ENCODE measurements around the gene RBBP9. TPM values are rescaled to one million over a fixed set of nuclear protein-coding genes. Genes with fewer than 3 reads are reported as not detected.

The RBBP9 gene
- total and polyA plus RNA-seq, 9 of the 15 experiments (the other 6 are each of a cell fraction or from before 2014, with no cell fraction given), result 0.94 to 4.4 (median 2.5) TPM

DNA sequence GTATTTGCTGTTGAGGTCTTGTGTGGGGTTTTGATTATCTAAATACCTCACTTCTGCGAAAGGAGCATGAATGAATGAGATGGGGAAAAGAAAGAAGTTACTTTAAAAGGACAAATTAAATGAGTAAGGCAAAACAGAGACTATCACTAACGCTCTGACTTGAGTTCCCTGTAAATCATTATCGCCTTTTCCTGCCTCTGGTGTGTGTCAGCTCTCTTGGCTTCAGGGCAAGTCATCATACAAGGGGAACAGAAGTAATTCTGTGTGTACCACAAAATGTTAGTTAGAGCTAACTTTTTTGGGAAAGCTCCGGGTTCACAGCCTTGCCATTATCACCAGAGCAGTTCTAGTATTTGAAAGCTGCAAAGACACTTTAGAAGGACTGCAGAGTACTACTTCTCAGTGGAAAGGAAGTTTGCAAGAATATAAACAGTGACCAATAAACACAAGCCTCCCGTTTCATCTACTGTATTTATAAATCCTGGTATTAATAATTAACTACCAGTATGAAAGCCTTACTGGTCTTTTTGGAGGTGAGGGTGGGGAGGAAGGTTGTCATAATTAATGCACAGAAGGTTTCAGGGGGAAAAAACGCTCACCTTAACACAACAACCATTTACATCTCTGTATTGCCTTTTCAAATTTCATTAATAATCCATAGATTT is 31.4 kb downstream of the RBBP9 start:
- Histone ChIP-seq H3K27me3 (ENCODE audit: control insufficient read depth in 2 of 2, insufficient read depth in 2 of 2, low read length in 2 of 2) (no peaks in the 10 kb centered on the region), H3K9me1 (ENCODE audit: control insufficient read depth, insufficient read depth, low read length) (no peaks in the 10 kb centered on the region), H3K9me3 (replicated peaks; ENCODE audit: control insufficient read depth, insufficient read depth, low read depth, low read length) (no peaks in the 10 kb centered on the region), H3K4me2 (ENCODE audit: insufficient read depth, low read length) (no peak overlapping the region), H3K27ac (ENCODE audit: extremely low read depth, low read depth, low read length) (no peak overlapping the region), H3K9ac (ENCODE audit: insufficient read depth in 1 of 2, low read depth in 2 of 2, low read length in 2 of 2) (no peak overlapping the region), H4K20me1 (replicated peaks; ENCODE audit: control insufficient read depth, insufficient read depth, low read length) (no peaks in the 10 kb centered on the region), H3K4me1 (replicated peaks in 1 of 2; ENCODE audit: control insufficient read depth in 2 of 2, insufficient read depth in 2 of 2, low read length in 2 of 2) (peaks cover 0 to 11% of the 10 kb centered on the region in 2 experiments; a peak in 1 of 5 replicates), H3K79me2 (ENCODE audit: control insufficient read depth, insufficient read depth, low read length) (peaks cover 22% of the 10 kb centered on the region), H2AFZ (ENCODE audit: low read depth, low read length) (0 out of 2 replicates have a peak overlapping the region, but pooled peaks have one; percentile 91), H3K36me3 (ENCODE audit: control insufficient read depth, insufficient read depth, low read length) (peaks cover 3% of the 10 kb centered on the region; the same call in 1 of the 3 replicates), H3K4me3 (no peak overlapping the region)
- CTCF ChIA-PET (ENCODE audit: low intra/inter-chr PET ratio), result no interaction called here
- POLR2A ChIA-PET, result no interaction called here
- intact Hi-C loops (cut with micrococcal nuclease) (no loop called here), in situ Hi-C loops (cut with MboI) (no loop called here)
- peak in 1 of 4 experiments; percentile 1 for DNase-seq (ENCODE audit: extremely low read depth in 1 of 4, low spot score in 3 of 4)
- BruUV-seq (replicated peaks), result no TSS peak
- WGBS (ENCODE audit: insufficient coverage, low coverage, missing lambda C conversion rate), result 4% methylated on average over 6 of the region's 6 CpGs
- ATAC-seq, result no peak
- no peak for FAIRE-seq
- TF ChIP-seq BRD9 (IDR thresholded peaks at IDR 0.05; ENCODE audit: low read depth, partially characterized antibody) (no peak), IFI16 (CRISPR knock-in tag; IDR thresholded peaks at IDR 0.05) (no peak), GATA2 (CRISPR knock-in tag; IDR thresholded peaks at IDR 0.05) (no peak)

DNA sequence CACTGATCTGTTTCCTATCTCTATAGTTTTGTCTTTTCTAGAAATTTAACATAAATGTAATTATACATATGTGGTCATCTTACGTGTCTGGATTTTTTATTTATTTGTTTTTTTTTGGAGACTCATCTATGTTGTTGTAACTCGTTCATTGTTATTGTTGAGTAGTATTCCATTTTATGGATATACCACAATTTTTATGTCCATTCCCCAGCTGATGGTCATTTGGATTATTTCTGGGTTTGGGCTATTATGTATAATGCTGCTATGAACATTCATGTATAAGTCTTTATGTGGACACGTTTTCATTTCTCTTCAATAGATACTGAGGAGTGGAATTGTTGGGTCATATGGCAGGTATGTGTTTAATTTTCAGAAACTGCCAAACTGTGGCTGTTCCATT is 40.4 kb downstream of the RBBP9 start:
- FAIRE-seq, result no peak
- 0% methylated on average over 3 of the region's 3 CpGs for WGBS (ENCODE audit: insufficient coverage, low coverage, missing lambda C conversion rate)
- no peak for ATAC-seq
- Histone ChIP-seq H3K9ac (ENCODE audit: insufficient read depth in 1 of 2, low read depth in 2 of 2, low read length in 2 of 2) (no peak overlapping the region), H3K27ac (ENCODE audit: extremely low read depth, low read depth, low read length) (no peak overlapping the region), H3K4me2 (ENCODE audit: insufficient read depth, low read length) (no peak overlapping the region), H3K4me1 (replicated peaks in 1 of 2; ENCODE audit: control insufficient read depth in 2 of 2, insufficient read depth in 2 of 2, low read length in 2 of 2) (no peaks in the 10 kb centered on the region), H3K9me1 (ENCODE audit: control insufficient read depth, insufficient read depth, low read length) (no peaks in the 10 kb centered on the region), H3K9me3 (replicated peaks; ENCODE audit: control insufficient read depth, insufficient read depth, low read depth, low read length) (no peaks in the 10 kb centered on the region), H3K36me3 (ENCODE audit: control insufficient read depth, insufficient read depth, low read length) (no peaks in the 10 kb centered on the region), H3K27me3 (ENCODE audit: control insufficient read depth in 2 of 2, insufficient read depth in 2 of 2, low read length in 2 of 2) (no peaks in the 10 kb centered on the region; a peak in 1 of 5 replicates), H3K4me3 (no peak overlapping the region), H3K79me2 (ENCODE audit: control insufficient read depth, insufficient read depth, low read length) (no peaks in the 10 kb centered on the region), H4K20me1 (replicated peaks; ENCODE audit: control insufficient read depth, insufficient read depth, low read length) (no peaks in the 10 kb centered on the region), H2AFZ (ENCODE audit: low read depth, low read length) (no peak overlapping the region)
- intact Hi-C loops (cut with micrococcal nuclease), result no loop called here
- in situ Hi-C loops (cut with MboI), result no loop called here
- no peak for DNase-seq (ENCODE audit: extremely low read depth in 1 of 4, low spot score in 3 of 4)
- CTCF ChIA-PET (ENCODE audit: low intra/inter-chr PET ratio), result no interaction called here
- POLR2A ChIA-PET, result no interaction called here
- BruUV-seq (replicated peaks), result no TSS peak
- no peak for TF ChIP-seq PRMT5 (CRISPR knock-in tag; IDR thresholded peaks at IDR 0.05)
- no peak for TF ChIP-seq RCOR1 (IDR thresholded peaks at IDR 0.05; ENCODE audit: borderline replicate concordance in 1 of 2, low read depth in 2 of 2, low read length in 2 of 2)
- no peak for TF ChIP-seq HOXB6 (CRISPR knock-in tag; IDR thresholded peaks at IDR 0.05; ENCODE audit: borderline replicate concordance)
- TF ChIP-seq ZNF707 (CRISPR knock-in tag; conservative IDR thresholded peaks at IDR 0.05), result no peak
- TF ChIP-seq HSF4 (CRISPR knock-in tag; IDR thresholded peaks at IDR 0.05; ENCODE audit: borderline replicate concordance), result no peak
- no peak for TF ChIP-seq PTBP1 (IDR thresholded peaks at IDR 0.05; ENCODE audit: low read depth, low read length)
- no peak for TF ChIP-seq NR2C2 (CRISPR knock-in tag; IDR thresholded peaks at IDR 0.05)
- TF ChIP-seq NR2C2 (tag; IDR thresholded peaks at IDR 0.05), result no peak
- TF ChIP-seq, protein P1, sequence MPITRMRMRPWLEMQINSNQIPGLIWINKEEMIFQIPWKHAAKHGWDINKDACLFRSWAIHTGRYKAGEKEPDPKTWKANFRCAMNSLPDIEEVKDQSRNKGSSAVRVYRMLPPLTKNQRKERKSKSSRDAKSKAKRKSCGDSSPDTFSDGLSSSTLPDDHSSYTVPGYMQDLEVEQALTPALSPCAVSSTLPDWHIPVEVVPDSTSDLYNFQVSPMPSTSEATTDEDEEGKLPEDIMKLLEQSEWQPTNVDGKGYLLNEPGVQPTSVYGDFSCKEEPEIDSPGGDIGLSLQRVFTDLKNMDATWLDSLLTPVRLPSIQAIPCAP (CRISPR knock-in tag; IDR thresholded peaks at IDR 0.05; ENCODE audit: borderline replicate concordance), result no peak
- no peak for TF ChIP-seq ZNF133 (CRISPR knock-in tag; IDR thresholded peaks at IDR 0.05)
- no peak for TF ChIP-seq LEF1 (IDR thresholded peaks at IDR 0.05)
- TF ChIP-seq RFX7 (CRISPR knock-in tag; IDR thresholded peaks at IDR 0.05), result no peak
- no peak for TF ChIP-seq MYNN (IDR thresholded peaks at IDR 0.05)
- no peak for TF ChIP-seq MYNN (CRISPR knock-in tag; IDR thresholded peaks at IDR 0.05)
- no peak for TF ChIP-seq NR1H2 (CRISPR knock-in tag; IDR thresholded peaks at IDR 0.05)
- TF ChIP-seq DPF2 (IDR thresholded peaks at IDR 0.05), result no peak

Measured in K562 (cell line).